ENCODE data around the gene SATB1.

DNA sequence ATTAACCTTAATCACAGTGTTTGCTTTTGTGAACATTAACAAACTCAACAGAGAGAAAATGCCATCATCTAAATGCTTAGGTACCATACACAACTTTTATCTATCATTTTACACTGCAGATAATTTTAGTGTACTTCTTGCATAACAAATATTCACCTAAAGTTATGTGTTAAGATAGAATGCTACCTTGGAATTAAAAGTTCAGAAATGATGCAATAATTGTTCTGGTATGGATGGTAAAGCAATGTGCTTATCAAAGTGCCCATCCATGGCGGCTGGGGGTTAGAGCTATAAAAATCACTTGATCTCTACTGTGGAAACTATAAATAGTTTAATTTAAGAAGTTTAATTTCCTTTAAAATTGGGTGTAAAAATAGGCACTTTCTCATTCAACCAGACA lies 28.7 kb downstream of the SATB1 start:
- TF ChIP-seq, protein P1, sequence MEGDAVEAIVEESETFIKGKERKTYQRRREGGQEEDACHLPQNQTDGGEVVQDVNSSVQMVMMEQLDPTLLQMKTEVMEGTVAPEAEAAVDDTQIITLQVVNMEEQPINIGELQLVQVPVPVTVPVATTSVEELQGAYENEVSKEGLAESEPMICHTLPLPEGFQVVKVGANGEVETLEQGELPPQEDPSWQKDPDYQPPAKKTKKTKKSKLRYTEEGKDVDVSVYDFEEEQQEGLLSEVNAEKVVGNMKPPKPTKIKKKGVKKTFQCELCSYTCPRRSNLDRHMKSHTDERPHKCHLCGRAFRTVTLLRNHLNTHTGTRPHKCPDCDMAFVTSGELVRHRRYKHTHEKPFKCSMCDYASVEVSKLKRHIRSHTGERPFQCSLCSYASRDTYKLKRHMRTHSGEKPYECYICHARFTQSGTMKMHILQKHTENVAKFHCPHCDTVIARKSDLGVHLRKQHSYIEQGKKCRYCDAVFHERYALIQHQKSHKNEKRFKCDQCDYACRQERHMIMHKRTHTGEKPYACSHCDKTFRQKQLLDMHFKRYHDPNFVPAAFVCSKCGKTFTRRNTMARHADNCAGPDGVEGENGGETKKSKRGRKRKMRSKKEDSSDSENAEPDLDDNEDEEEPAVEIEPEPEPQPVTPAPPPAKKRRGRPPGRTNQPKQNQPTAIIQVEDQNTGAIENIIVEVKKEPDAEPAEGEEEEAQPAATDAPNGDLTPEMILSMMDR (conservative IDR thresholded peaks at IDR 0.05 in 1 of 2, IDR thresholded peaks at IDR 0.05 in 1 of 2; ENCODE audit: low read depth in 1 of 2, low read length in 2 of 2), result no peak
- TF ChIP-seq EZH2 (IDR thresholded peaks at IDR 0.05; ENCODE audit: low read length, missing control alignments), result no peak
